Activated CD4-positive, alpha-beta memory T cell treated with anti-CD3 and anti-CD28 coated beads for 36 hours (primary cell): Measurements from ENCODE around the gene SIK1. TPM values are rescaled to one million over a fixed set of nuclear protein-coding genes. Genes with fewer than 3 reads are reported as not detected.
A peak's percentile ranks its signal among the peaks of the same experiment; 100 is the strongest.
"Not testable (repeated sequence)": the region's sequence is repeated elsewhere in the genome, so short reads cannot be mapped to it uniquely, and the experiment has no call there.

Source experiments
- CTCF ChIA-PET: fragments of 350-600 bp; sonication (Branson Sonifier 250); formaldehyde crosslinking; loops from one replicate; lab custom pipeline; 2021; ENCODE audit warnings: antibody characterized with exemption, inconsistent platforms; lab: Charles Lee
- POLR2A ChIA-PET: fragments of 350-600 bp; sonication (Branson Sonifier 250); formaldehyde crosslinking; loops from one replicate; lab custom pipeline; 2021; ENCODE audit warnings: antibody characterized with exemption; lab: Charles Lee
- DNase-seq: peaks from one replicate; pipeline ENCODE4 v3.0.0-alpha.2; 2020
- H3K27ac Mint-ChIP-seq: one replicate; pipeline ENCODE4 v1.8.0; 2021; ENCODE audit warnings: mixed read lengths
- H3K27me3 Mint-ChIP-seq: one replicate; pipeline ENCODE4 v1.8.0; 2021; ENCODE audit warnings: mixed read lengths
- H3K36me3 Mint-ChIP-seq: one replicate; pipeline ENCODE4 v1.8.0; 2021; ENCODE audit warnings: mixed read lengths
- H3K4me1 Mint-ChIP-seq: one replicate; pipeline ENCODE4 v1.8.0; 2021; ENCODE audit warnings: low read depth, mixed read lengths
- H3K4me3 Mint-ChIP-seq: one replicate; pipeline ENCODE4 v1.8.0; 2021; ENCODE audit warnings: mild to moderate bottlenecking, mixed read lengths
- H3K9me3 Mint-ChIP-seq: one replicate; pipeline ENCODE4 v1.8.0; 2021; ENCODE audit warnings: mixed read lengths
- intact Hi-C: fragments of 100-400 bp; cut with micrococcal nuclease; formaldehyde crosslinking; loops from one replicate; pipeline ENCODE4 v1.15.1; 2023
- total RNA-seq, 2 experiments: library from RNA; stranded (reverse); gene quantifications; one replicate each; pipeline ENCODE4 v1.2.3, GENCODE V29; 2021

SIK1 gene
- 1 to 10 TPM; 5.8 to 6.1 TPM for total RNA-seq

DNA sequence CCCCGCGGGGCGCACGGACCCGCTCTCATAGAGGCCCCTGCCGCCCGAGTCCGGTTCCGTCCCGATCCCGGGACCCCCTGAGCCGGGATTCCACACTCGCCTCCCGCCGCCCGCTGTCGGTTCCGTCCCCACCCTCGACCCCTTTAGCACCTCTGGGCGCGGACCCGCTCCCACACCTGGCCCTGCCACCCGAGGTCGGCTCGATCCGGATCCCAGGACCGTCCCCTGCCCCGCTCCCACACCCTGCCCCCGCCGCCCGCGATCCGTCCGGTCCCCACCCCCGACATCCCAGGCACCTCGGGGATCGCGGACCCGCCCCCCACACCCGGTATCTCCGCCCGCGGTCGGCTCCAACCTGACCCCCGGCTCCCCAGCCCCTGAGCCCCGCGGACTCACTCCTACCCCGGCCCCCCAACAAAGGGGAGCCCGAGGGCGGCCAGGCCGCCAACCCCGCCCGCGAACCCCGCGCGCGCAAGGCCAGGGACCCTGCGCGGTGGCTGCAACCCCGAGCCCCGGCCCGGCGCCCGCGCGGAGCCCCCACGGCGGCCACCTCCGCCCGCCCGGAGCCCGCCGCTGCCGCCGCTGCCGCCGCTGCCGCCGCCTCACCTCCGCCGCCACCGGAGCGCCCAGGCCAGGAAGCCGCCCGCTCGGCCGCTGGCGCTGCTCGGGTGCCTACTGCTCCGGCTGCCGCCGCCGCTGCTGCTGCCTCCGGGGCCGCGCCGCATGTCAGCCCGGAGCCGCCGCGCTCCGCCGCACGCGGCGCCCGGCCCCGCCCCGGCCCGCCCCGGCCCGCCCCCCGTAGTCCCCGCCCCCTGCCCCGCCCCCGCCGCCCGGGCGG, at the start of gene SIK1:
TSS of gene SIK1 (minus strand) at position 728 of the 838 bp plus-strand sequence. CDS start 953 bp downstream, outside the sequence.
- H3K9me3 Mint-ChIP-seq, H3K27me3 Mint-ChIP-seq, H3K36me3 Mint-ChIP-seq, DNase-seq, H3K4me3 Mint-ChIP-seq, intact Hi-C loops, CTCF ChIA-PET, POLR2A ChIA-PET, H3K27ac Mint-ChIP-seq, H3K4me1 Mint-ChIP-seq: not testable (repeated sequence)

- intact Hi-C loops, H3K36me3 Mint-ChIP-seq, H3K27ac Mint-ChIP-seq, H3K9me3 Mint-ChIP-seq, H3K27me3 Mint-ChIP-seq, H3K4me3 Mint-ChIP-seq, POLR2A ChIA-PET, H3K4me1 Mint-ChIP-seq, DNase-seq, CTCF ChIA-PET: not testable (repeated sequence)
Observed at GRCh38 chr21:43471597-43472242, 44.8 kb upstream of the SIK1 start.

GRCh38 chr21:43469719-43470458, 43.0 kb upstream of the SIK1 start:
- DNase-seq, H3K27me3 Mint-ChIP-seq, H3K4me1 Mint-ChIP-seq, POLR2A ChIA-PET, H3K9me3 Mint-ChIP-seq, intact Hi-C loops, H3K4me3 Mint-ChIP-seq, CTCF ChIA-PET, H3K36me3 Mint-ChIP-seq, H3K27ac Mint-ChIP-seq: not testable (repeated sequence)

GRCh38 chr21:43467785-43468184, 40.9 kb upstream of the SIK1 start:
- Mint-ChIP-seq H3K4me3 (no peak overlapping the region), H3K9me3 (no peaks in the 10 kb centered on the region), H3K27ac (peak overlapping the region; percentile 49), H3K36me3 (no peaks in the 10 kb centered on the region), H3K27me3 (no peaks in the 10 kb centered on the region), H3K4me1 (no peaks in the 10 kb centered on the region)
- DNase-seq: peak; percentile 8
- ChIA-PET CTCF (no interaction called here), POLR2A (no interaction called here)
- intact Hi-C loops: no loop called here

- H3K9me3 Mint-ChIP-seq, intact Hi-C loops, H3K27ac Mint-ChIP-seq, H3K36me3 Mint-ChIP-seq, CTCF ChIA-PET, POLR2A ChIA-PET, H3K4me3 Mint-ChIP-seq, H3K27me3 Mint-ChIP-seq, H3K4me1 Mint-ChIP-seq, DNase-seq: not testable (repeated sequence)
Observed at GRCh38 chr21:43465159-43465558, 38.2 kb upstream of the SIK1 start.

DNA sequence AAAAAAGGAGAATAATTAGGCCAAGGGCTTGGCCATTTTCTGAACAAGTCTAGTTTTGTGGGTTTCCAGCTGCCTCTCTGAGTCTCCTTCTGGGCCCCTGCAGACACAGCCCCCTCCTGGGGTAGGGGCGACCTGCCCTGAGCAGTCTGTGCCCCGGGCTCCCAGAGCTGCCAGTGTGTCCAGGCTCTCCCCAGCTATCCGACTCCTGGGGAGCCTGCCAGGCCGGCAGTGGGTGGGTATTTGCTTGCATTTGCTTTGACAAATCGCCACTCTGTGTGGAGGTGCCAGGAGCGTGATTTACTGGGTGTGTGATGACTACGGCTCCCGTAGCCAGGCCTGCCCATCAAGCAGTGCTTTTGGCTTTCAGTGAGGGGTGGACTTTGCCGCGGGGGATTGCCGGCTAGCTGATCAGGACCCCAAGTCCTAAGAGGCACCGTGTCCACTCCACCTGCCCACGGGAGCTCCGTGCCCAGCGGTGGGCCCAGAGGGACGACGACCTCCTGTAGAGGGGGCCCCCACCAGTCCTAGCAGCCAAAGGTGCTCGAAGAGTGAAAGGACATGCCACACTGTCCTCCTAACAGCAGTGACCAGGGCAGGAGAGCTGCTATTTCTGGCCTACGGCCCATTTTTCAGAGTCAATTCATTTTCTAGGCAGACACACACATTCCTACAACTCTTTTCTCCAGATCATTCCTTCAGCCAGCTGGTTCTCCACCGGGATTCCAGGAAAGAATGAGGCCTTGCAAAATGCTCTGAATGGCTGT, 36.7 kb upstream of the SIK1 start:
- POLR2A ChIA-PET, H3K27ac Mint-ChIP-seq, intact Hi-C loops, H3K4me1 Mint-ChIP-seq, H3K9me3 Mint-ChIP-seq, H3K4me3 Mint-ChIP-seq, H3K36me3 Mint-ChIP-seq, H3K27me3 Mint-ChIP-seq, DNase-seq, CTCF ChIA-PET: not testable (repeated sequence)

DNA sequence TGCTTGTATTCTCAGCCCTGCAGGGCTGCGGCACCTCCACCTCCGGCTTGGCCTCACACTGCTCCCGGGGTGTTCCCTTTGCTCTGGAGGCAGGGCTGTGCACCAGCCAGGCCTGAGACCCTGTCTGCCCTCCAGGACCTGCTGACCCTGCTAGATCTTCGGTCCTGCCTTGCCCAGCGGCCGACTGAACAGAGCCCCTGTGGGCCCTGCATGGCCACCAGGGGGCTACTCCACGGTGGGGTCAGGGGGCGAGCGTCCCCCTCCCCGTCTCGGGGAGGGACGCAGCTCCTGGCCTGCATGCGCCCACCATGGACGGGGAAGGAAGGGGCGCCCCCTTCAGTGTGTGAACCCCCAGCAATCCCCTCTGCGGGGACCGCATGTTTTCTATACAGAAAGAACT, 36.0 kb upstream of the SIK1 start:
- H3K9me3 Mint-ChIP-seq, DNase-seq, POLR2A ChIA-PET, H3K36me3 Mint-ChIP-seq, H3K4me3 Mint-ChIP-seq, intact Hi-C loops, H3K27ac Mint-ChIP-seq, H3K4me1 Mint-ChIP-seq, CTCF ChIA-PET, H3K27me3 Mint-ChIP-seq: not testable (repeated sequence)

DNA sequence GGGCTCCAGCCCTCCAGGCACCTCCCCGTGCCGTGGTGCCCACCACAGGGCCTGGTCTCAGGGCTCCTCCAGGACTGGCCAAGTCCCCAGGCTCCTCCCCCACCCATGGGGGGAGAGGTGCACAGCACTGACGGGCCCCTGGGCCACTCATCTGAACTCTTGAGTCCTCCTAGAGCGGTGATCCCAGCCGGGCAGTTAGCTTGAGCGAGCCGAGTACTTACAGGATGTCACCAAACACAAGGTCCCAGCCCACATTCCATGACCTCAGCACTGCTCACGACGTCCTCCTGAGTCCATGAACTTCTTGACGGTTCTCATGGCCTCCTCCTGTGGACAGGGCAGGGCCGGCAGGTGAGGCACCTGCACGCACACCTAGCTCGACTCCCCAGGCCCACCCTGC, 33.5 kb upstream of the SIK1 start:
- H3K4me3 Mint-ChIP-seq, POLR2A ChIA-PET: not testable (repeated sequence)

GRCh38 chr21:43458995-43459394, 32.1 kb upstream of the SIK1 start:
- CTCF ChIA-PET, DNase-seq, POLR2A ChIA-PET, H3K9me3 Mint-ChIP-seq, intact Hi-C loops, H3K4me3 Mint-ChIP-seq, H3K4me1 Mint-ChIP-seq, H3K36me3 Mint-ChIP-seq, H3K27me3 Mint-ChIP-seq, H3K27ac Mint-ChIP-seq: not testable (repeated sequence)

More for the DNA sequence above, 33.5 kb upstream of the SIK1 start:
- DNase-seq, H3K4me1 Mint-ChIP-seq, intact Hi-C loops, H3K36me3 Mint-ChIP-seq, H3K9me3 Mint-ChIP-seq, CTCF ChIA-PET, H3K27ac Mint-ChIP-seq, H3K27me3 Mint-ChIP-seq: not testable (repeated sequence)

DNA sequence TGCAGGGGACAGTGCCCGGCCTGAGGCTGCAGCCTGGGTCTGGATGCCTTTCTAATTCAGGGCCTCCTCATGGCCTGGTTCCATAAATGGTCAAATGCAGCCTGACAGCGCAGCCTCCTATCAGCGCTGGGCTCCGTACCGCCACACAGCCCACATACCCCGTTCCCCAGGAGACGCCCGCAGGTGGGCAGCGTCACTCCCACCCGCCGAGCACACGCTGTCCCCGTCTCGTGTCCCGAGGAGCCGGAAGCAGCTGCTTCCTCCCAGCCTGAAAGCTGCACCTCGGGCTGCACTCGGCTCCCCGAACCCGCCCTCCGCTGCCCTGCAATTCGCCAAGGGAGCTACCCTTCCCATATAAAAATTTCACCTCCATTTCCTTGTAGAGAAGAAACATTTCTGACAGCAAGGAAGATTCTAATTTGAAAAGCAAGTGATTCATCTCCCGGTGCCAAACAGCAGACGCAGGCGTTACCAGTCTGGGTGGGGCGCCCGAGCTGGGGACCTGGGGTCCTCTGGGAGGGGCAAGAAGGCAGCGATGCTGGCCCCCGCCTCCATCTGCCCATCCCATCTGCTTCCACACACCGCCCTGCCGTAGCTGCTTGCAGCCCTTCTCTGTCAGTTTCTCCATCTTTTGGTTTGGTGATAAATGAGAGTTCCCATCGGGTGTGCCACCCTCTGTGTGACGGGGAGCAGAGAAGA, 29.8 kb upstream of the SIK1 start:
- H3K4me1 Mint-ChIP-seq, H3K27me3 Mint-ChIP-seq, H3K4me3 Mint-ChIP-seq, H3K27ac Mint-ChIP-seq, H3K9me3 Mint-ChIP-seq, POLR2A ChIA-PET, H3K36me3 Mint-ChIP-seq, intact Hi-C loops, DNase-seq, CTCF ChIA-PET: not testable (repeated sequence)

DNA sequence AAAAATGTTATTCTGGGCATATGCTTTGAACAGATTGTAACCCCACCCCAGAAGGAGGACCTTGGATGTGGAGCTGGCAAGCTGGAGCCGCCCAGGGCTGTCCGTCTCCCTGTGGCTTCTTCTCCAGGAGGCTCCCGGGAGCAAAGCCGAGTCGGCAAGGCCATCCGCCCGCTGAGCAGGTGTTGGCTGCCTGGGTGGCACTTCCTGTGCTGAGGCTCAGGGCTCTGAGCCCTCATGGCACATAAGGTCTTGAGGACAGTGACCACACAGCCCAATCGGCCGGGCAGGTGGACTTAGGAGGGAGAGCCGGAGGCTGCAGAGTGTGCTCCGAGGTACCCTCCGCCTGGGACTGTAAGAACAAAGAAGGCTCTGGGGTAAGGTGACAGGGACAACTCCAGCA, 28.8 kb upstream of the SIK1 start:
- H3K4me3 Mint-ChIP-seq, intact Hi-C loops, POLR2A ChIA-PET, DNase-seq, CTCF ChIA-PET, H3K36me3 Mint-ChIP-seq, H3K27me3 Mint-ChIP-seq, H3K9me3 Mint-ChIP-seq, H3K4me1 Mint-ChIP-seq, H3K27ac Mint-ChIP-seq: not testable (repeated sequence)
